Astrocyte of the spinal cord (primary cell): ENCODE measurements around the gene ANK3.
A peak's percentile ranks its signal among the peaks of the same experiment; 100 is the strongest.

Experiments used
- DNase-seq: peaks from one replicate; pipeline ENCODE4 v3.0.0; 2011; ENCODE audit warnings: low read depth, low spot score
- H3K4me3 ChIP-seq: 2 replicates; pipeline ENCODE4 v1.5.1; 2011; ENCODE audit warnings: low read depth, mild to moderate bottlenecking, low read length, moderate library complexity
- in situ Hi-C: cut with HindIII; loops from 2 replicates; pipeline ENCODE4 v1.10.0; 2017; ENCODE audit warnings: low sequenced_read_pairs
- TF ChIP-seq, protein P1 (sequence below): IDR thresholded peaks from 2 replicates; pipeline ENCODE4 v1.5.1; 2012; ENCODE audit warnings: low read depth, mild to moderate bottlenecking, low read length, inconsistent platforms

ANK3 gene

DNA sequence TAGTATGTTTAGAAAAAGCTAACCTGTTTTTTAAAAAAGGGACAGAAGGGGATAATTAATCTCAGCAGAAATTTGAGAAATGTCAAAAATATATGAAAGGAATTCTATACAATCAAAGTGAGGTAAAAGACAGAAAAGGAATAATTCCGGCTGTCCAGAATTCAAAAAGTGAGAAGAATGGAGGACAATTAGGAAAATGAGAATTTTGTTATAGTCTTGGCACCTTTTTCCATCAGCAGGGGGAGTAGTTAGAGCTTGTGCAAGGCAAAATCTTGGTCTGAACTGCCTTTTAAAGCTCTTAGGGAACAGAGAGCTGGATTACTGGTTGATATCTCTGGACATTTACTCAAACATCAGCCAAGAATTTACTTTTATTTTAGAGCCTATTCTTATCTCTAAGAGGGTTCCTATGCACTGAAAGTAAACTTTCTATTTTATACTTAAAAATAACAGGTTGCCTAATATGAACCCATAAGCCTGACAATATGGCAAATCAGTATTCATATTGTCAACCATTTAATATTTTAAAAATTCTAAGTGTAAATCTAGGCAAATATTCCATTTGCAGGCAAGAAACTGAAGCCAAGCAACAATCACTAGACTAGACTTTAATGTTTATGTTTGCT, 185.6 kb downstream of the ANK3 start:
- TF ChIP-seq, protein P1, sequence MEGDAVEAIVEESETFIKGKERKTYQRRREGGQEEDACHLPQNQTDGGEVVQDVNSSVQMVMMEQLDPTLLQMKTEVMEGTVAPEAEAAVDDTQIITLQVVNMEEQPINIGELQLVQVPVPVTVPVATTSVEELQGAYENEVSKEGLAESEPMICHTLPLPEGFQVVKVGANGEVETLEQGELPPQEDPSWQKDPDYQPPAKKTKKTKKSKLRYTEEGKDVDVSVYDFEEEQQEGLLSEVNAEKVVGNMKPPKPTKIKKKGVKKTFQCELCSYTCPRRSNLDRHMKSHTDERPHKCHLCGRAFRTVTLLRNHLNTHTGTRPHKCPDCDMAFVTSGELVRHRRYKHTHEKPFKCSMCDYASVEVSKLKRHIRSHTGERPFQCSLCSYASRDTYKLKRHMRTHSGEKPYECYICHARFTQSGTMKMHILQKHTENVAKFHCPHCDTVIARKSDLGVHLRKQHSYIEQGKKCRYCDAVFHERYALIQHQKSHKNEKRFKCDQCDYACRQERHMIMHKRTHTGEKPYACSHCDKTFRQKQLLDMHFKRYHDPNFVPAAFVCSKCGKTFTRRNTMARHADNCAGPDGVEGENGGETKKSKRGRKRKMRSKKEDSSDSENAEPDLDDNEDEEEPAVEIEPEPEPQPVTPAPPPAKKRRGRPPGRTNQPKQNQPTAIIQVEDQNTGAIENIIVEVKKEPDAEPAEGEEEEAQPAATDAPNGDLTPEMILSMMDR: peak; percentile 76
- peak; percentile 41 for DNase-seq
- H3K4me3 ChIP-seq: no peak overlapping the region
- in situ Hi-C loops: no loop called here

- no peak for DNase-seq
- in situ Hi-C loops: no loop called here
- TF ChIP-seq, protein P1: no peak
Measured at GRCh38 chr10:60200682-60201053, 189.0 kb downstream of the ANK3 start.

DNA sequence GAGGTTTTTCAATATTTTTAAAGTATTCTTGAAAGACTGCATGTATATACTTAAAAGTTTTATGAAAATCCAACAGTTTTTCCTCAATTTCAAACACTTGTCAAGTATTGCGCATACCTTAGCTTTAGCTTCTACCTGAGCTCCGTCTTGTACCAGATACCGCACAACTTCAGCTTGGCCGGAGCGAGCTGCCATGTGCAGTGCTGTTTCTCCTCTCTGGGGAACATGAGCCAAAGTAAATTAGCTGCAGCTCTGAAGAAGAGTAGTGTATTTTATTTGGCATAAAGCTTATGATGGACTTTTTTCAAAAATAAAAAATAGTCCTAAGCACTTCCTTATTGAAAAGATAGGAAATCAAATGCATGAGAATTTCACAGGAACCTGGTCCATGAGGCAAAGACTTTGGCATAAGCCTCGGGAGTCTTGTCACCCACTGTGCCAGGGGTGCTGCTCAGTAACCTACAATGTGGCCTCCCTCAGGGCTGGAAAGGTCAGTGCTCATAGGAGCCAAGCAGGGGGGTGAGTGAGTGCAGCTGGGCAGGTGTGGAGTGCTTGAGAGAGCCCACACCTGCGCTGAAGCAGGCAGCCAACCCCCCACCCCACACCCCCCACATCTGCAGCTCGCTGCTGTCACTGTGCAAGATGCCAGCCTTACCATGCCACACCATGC, 189.5 kb downstream of the ANK3 start:
- no peak for DNase-seq
- no peak overlapping the region for H3K4me3 ChIP-seq
- TF ChIP-seq, protein P1: no peak
- in situ Hi-C loops: no loop called here

More at GRCh38 chr10:60200682-60201053, 189.0 kb downstream of the ANK3 start:
- no peak overlapping the region for H3K4me3 ChIP-seq

DNA sequence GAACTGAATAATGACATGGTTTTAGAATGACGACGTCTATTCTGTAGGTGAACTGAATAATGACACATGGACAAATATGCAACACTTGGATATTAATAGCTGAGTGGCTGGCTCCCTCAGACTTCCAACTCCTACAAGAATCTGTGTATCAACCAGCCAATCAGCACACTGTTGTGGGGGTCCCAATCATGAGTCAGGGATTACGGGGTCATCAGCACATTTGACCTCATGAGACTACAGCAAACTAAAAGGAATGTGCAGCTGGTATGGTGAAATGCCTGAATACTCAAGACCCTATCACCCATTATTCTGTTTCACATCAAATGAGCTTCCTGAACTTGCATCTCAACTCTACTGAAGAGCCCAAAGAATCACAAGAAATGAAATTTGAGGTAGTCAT, 192.5 kb downstream of the ANK3 start:
- DNase-seq: no peak
- TF ChIP-seq, protein P1: no peak
- H3K4me3 ChIP-seq: no peak overlapping the region
- in situ Hi-C loops: no loop called here

- DNase-seq: no peak
- TF ChIP-seq, protein P1: no peak
- H3K4me3 ChIP-seq: no peak overlapping the region
- in situ Hi-C loops: no loop called here
Measured at GRCh38 chr10:60194421-60194820, 195.3 kb downstream of the ANK3 start.

DNA sequence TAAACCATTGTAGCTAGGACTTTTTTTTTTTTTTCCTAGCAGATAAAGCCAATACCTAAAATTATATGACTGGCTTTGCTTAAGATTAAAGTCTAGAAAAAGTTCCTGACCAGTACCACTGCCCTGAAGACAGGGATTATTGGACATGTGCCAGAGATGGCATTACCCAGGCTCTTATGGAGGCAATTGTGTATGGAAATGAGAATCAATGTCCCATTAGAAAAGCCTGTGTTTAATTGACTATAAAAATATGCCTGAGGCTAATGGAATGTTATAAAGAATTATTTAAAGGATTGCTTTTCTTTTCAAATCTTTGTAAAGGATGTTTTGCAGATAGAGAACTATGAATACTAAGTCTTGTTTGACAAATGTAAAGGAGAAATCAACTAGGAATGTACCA, 196.7 kb downstream of the ANK3 start:
- in situ Hi-C loops: no loop called here

More for the DNA sequence above, 196.7 kb downstream of the ANK3 start:
- TF ChIP-seq, protein P1: no peak
- no peak overlapping the region for H3K4me3 ChIP-seq
- DNase-seq: no peak
